NCI-H2227 (cell line): ENCODE data around the gene C19orf85.
"Not testable (repeated sequence)": the region's sequence is repeated elsewhere in the genome, so short reads cannot be mapped to it uniquely, and the experiment has no call there.

Experiments used
- DNase-seq: peaks from one replicate; lab custom pipeline; 2025; ENCODE audit not compliant: unreplicated experiment; lab: John Stamatoyannopoulos, UW

The C19orf85 gene

DNA sequence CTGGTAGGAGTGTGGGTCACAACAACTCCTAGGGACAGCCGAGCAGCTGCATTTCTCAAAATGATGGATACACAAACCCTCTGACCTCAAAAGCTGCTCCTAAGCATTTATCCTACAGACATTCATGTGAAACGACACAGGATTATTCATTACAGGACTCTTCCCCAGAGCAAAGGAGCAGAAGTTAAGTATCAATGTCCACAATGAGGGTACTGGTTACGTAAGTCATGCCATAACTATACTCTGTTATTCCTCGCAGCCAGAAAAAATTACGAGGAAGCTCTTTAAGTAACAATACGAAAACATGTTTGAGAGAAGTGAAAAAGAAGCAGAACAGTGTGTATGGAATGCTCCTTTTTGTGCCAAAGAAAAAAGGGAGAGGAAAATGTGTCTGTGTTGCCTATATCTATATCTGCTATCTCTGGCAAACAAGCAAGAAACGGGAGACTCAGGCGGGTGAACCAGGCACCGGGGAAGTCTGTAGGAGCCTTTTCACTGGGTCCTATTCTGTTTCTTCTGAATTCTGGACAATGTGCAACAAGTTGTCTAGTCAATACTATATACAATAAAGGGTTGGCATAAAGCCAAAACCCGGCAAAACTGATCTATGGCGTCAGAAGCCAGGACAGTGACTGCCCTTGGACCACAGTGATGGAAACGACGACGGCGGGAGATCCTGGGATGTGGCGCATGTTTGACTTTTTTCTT lies 4.4 kb downstream of the C19orf85 start:
- DNase-seq, result peak; percentile 67

DNA sequence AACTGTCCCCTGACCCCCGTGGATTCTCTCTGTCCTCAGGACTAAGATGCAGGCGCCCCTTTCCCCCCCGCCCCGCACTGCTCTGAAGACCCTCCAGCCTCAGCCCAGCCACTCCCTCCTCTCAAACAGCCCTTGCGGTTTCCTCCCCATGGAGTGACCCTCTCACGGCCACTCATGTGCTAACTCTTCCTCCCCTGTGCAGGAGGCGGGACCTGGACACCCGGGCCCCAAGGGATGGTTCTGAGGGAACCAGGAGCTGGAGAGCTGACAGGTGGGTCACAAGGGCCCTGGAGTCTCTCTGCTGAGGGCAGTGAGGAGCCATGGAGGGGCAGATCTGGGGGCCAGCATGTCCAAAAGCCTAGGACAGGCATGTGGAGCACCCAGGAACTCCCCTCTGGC lies 5.0 kb downstream of the C19orf85 start:
- DNase-seq, result peak; percentile 63

DNA sequence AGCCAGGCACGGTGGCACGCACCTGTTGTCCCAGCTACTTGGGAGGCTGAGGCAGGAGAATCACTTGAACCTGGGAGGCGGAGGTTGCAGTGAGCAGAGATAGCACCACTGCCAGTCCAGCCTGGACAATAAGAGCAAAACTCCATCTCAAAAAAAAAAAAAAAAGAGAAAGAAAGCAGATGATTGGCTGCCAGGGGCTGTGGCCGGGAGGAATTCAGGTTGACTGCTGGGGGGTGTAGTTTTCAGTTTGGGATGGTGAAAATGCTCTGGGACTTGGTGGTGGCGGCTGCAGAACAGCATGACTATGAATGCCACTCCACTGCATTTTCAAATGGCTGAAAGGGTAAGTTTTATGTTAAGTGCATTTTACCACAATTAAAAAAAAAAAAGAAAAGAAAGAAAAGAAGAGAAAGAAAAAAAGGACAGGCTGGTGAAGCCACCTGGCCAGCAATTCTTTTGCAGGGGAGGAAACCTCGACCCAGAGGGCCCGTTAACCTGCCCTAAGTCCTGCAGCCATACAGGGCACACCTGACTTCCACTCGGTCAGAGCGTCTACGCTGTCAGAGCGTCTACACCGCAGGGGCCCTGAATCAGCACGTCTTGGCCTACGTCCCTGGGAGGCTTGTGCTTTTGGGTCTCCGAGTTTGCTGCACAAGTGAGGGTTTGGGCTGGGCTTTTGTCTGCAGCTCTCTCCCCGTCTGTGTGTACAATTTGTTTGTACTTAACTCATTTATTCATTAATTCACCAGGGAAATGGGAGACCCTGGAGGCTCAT lies 6.7 kb downstream of the C19orf85 start:
- no peak for DNase-seq

DNA sequence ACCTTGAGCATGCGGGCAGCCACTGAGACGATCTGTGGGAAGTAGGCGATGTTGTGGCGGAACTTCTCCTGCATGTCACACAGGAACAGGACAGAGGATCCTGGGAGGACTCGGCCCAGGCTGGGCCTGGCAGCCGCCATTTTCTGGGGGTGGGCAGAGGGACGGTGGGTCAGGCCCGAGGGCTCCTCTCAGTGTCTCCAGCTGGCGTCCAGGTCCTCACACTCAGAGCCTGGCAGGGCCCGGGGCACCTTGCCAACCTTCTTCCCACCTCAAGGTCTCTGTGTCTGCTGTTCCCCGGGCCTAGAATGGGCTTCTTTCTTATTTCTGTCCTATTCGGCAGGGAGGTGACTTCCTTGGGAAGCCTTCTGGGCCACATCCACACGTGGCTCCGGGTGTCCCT lies 8.2 kb downstream of the C19orf85 start:
- no peak for DNase-seq

DNA sequence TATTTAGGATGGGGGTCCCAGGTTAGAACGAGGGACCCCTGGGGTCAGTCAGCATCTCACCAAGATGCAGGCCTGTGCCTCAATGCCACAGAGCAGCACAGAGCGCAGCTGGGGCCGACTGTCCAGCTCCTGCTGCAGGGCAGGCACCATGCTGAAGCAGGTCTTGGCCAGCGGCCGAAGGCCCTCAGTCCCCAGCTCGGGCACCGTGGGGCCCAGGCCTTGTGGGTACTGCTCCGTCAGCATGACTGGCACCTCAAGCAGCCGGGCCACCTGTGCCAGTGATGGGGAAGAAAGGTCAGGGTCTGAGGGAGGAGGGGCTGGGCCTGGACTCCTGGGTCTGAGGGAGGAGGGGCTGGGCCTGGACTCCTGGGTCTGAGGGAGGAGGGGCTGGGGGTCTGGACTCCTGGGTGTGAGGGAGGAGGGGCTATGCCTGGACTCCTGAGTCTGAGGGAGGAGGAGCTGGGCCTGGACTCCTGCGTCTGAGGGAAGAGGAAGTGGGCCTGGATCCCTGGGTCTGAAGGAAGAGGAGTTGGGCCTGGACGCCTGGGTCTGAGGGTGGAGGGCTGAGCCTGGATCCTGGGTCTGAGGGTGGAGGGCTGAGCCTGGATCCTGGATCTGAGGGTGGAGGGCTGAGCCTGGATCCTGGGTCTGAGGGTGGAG lies 8.8 kb downstream of the C19orf85 start:
- DNase-seq, result no peak

DNA sequence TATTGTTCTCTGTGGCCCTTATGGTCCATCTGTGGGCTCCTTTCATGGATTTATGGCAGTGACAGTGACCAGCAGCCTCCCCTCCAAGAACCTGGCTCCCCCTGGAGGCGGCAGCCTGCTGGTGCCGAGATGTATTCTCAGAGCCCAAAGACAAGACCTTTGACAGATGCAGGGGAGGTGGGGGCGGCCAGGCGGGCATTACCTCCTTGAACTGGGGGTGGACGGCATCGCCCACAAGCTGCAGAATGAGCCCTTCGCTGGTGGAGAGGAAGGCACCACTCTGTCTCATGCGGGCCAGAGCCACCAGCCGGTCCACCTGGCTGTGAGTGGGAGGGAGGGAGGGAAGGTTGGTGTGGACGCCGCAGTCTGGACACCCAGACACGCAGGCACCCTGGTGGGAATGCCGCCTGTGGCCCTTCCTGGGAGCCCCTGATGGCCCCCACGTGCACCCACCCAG lies 9.7 kb downstream of the C19orf85 start:
- DNase-seq, result peak; percentile 91

DNA sequence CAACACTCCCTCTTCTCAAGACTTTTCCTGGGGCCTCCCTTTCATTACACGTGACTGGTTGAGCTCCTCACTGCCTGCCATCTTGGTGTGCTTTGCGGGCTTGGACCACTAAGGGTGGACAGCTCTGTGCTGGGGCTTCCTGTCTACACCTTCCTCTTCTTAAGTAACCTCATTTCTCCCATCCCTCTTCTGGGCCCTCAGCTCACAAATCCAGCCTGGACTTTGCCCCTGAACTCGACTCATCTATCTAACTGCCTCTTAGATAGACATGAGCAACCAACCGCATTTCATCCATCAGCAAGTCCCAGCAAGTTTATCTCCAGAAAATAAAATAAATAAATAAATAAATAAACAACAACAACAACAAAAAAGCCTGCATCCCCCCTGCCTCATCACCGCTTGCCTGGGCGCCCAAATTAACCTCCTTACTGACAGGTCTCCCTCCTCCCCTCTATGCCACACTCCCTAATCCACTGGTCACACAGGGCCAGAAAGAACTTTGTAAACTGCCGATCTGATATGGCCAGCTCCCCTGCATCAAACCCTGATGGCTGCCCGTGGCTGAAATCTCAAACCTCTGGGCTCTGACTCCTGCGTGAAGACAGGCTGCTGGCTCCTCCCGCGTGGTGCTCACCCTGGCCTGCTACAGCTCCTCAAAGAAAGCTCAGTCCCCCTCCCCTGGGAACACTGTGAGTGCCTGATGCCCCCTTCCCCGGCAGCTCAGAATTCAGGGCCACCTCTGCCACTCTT lies 10.9 kb downstream of the C19orf85 start:
- DNase-seq, result no peak

DNA sequence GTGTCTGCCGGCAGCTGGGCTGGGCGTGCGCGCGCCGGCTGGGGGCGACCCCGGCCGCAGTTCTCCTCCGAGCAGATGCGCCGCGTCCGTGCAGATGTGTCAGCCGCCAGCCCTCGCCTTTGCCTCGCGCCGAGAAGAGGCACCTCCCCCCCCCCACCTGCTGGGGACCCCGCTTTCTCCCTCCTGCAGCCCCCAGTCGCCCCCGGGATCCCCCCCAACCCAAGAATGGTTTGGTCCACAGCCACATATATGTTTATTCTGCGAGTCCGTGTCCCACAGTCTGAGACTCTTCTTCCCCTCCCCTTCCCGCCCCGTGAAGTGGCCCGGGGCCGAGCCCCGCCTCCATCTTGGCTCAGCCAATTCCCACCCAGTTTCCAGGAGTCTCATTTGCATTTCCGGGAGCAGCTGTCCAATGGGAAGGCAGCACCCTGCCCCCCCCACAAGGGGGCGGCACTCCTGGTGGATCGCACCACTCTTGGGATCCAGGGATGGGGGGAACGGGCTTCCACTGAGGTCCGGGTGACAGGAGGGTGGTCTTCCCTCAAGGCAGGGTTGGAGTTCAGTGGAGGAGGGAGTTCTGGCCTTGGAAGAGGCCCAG lies 11.7 kb downstream of the C19orf85 start:
- DNase-seq, result peak; percentile 100

DNA sequence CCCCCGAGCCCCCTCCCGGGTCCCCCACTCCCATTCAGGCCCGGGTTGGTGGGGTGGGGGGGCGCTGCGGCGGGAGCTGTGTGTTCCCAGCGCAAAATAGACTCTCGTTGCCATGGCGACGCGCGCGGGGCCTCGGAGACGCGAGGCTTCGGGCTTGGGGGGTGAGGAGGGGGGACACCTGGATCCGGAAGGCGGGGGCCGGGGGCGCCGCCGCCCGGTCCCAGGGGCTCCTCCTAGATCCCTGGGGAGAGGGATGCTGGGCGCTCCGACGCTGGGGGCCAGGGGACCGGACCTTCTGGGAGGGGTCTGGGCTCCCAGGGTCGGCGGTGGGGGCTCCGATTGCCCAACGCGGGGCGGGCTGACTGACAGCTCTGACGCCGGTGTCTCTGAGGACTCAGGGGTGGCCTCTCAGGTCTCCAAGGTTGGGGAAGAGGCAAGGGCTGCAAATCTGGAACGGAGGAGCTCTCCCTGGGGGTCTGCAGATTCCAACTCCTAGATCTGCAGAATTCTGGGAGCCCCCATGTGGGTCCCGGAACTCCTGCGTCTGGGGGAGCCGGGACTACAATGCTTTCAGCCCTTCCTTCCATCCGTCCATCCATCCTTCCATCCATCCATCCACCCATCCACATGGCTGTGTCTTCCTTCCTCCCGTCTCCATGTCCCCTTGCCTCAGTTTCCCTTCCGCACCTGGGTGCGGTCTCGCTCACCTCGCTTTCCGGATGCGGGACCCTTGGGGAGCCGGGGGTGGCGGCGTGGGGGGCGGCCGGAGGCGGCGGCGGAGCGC lies 12.4 kb downstream of the C19orf85 start:
- peak; percentile 93 for DNase-seq

DNA sequence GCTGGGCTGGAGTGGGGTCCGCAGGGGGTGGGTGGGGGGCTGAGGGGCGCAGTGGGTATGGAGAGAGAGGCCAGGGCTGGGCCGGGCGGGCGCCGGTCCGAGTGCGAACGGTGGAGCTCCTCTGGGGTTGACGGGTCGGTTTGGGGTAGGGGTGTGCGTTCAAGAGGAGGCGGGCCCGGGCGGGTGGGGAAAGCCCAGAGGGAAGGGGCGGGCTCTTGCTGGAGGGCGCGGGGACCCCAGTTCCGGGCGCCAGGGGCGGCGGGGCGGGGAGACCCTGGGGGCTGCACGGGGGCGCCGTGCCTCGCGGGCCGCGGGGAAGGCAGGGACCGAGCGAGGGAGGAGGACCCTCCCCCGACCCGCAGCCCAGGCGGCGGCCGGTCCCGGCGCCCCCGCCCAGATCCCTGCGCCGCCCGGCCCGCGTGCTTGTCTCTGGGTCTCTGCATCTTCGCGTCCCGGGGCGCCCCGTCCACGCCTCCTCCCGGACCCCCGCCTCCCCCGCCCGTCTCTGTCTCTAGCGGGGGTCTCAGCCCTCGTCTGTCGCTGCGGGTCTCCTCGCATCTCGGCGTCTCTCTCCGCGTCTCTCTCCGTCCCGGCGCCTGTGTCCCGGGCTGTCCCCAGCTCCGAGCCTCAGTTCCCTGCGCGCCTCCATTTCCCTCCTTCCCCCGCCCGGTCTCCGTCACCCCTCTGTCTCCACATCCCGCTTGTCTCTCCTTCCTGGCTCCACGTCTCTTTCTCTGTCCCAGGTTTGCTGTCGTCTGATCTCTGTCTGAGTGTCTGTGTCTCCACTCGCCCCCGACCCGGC lies 13.2 kb downstream of the C19orf85 start:
- peak; percentile 73 for DNase-seq

DNA sequence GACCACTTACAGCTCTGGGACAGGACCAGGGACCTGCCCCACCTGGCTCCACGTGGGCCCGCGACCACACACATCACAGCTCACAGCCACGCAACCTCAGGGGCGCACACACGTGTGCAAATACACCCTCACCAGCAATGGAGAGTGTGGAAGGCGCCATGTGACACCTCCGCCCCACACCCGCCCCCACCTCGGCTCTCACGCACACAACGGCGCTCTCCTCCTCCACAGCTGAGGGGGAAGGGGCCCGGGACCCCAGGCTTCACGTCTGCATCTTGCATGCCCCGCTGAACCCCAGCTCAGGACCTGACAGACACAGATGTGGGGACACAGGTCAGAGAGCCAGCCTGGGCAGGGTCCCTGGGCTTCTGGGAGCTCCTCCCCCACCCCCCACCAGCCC lies 15.1 kb downstream of the C19orf85 start:
- no peak for DNase-seq

DNA sequence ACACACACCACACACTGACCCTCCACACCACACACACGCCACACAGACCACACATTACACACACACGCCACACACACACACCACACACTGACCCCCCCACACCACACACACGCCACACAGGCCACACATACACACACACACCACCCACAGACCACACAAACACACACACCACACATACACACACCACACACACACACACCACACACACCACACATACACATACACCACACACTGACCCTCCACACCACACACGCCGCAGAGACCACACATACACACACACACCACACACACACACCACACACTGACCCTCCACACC lies 16.4 kb downstream of the C19orf85 start:
- DNase-seq, result not testable (repeated sequence)

DNA sequence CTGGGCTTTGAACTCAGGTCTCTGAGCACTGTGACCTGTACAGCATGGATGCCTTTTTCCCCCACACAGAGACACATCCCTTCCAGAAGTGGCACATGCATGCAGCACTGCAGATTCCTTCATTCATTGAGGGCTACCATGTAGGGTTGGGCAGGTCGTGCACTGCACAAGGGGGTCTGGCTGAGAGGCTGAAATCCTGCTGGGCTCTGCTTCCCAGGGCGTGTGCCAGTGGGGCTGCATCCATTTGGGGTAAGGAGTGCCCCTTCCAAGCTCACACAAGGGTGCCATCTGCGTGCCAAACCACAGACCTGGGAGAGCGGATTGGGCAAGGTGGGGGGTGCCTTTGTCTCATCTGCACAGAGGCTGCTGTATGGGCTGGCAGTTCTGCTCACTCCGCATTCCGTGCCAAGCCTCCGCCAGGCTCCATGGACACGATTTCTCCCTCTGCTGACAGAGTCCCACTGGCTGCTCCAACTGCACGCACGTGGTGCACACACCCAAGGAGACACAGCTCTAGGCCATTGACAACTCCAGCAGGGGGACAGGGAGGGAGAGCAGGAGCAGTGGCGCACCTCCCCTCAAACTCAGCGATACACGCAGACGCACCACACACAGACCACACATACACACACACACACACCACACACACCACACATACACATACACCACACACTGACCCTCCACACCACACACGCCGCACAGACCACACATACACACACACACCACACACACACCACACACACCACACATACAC lies 17.0 kb downstream of the C19orf85 start:
- peak; percentile 81 for DNase-seq

DNA sequence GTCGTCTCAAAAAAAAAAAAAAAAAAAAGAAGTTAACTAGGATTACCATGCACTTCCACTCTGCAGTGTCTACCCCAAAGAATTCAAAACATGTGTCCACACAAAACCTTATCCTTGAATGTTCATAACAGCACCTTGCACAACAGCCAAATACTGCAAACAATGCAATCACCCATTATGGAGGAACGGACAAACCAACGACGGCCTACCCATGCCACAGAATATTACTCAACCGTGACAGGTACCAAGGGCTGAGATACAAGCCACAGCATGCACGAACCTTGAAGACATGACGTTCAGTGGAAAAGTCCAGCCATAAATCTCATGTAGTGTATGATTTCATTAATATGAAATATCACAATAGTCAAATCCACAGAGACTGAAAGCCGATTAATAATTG lies 18.5 kb downstream of the C19orf85 start:
- no peak for DNase-seq

DNA sequence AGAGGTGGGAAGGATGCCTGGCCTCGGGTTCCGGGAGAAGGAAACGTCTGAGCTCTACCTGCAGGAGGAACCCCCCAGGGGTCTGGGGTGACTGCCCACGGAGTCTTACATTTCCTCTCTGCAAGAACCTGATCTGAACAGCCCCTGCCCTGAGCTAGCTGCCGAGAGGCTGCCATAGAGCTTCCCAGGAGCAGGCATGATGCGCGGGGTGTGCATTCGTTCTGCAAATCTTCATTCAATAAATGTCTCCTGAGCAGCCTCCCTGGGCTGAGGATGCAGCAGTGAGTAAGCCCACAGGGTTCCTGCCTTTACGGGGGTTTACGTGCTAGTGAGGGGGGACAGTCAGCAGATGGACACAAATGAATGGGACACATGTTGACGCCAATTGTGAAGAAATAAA lies 19.9 kb downstream of the C19orf85 start:
- DNase-seq, result no peak

DNA sequence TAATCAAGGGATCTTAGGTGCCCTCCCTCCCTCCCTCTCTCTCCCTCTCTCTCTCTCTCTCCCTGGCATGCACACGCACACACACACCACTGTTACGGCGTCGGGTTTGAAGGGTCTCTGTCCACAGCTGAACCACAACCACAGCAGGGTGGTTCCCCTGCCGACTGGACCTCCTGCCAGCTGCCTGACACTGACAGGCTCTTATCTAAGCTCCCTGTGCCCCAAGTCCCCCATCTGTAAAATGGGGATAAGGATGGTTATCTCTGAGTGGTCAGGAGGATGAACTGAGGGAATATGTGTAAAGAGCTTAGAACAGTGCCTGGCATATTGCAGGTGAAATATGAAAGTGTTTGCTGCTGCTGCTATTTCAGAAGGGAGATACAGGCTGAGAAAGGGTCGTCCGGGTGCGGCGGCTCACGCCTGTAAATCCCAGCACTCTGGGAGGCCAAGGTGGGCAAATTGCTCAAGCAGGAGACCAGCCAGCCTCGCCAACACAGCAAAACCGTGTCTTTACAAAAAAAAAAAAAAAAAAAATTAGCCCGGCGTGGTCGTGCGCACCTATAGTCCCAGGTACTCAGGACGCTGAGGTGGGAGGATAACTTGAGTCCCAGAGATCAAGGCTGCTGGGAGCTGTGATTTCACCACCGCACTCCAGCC lies 20.6 kb downstream of the C19orf85 start:
- no peak for DNase-seq

DNA sequence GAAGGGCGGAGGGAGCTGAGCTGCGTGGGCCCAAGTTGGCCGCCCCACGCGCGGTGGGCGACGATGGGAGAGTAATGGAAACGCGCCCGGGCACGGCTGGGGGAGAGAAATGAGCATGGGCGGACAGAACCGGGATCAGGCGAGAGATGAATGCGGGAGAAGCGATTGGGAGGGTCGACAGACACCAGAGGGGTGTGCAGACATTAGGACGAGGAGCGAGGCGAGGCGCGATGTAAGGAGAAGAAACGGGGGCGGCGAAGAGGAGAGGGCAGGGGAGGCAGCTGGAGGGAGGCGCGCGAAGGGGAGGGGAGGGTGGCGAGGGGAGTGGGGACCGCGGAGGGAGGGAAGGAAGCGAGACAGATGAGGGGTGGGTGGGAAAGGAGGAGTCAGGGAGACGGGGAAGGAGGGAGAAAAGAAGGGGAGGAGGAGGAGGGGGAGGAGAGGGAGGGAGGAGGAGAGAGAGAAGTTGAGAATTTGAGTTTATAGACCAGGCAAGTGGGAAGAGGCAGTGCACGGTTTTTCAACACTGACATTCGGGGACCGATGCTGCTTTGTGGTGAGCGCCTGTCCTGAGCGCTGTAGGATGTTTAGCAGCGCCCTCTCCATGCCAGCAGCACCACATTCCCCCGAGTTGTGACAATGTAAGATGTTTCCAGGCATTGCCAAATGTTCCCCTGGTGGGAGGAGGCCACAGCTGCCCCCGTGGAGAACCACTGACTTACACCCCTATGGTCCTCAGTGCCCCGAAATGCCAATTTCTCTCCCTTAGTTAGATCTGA lies 21.3 kb downstream of the C19orf85 start, which contains the start of gene SHISA7:
Gene SHISA7, minus strand, starts transcription at position 256 of the 779 bp plus-strand sequence. CDS start 437 bp downstream, outside the sequence.
- peak; percentile 88 for DNase-seq
